T-helper 22 cell (primary cell): ENCODE results near the gene MAGI1.
"Not testable (repeated sequence)": the region's sequence is repeated elsewhere in the genome, so short reads cannot be mapped to it uniquely, and the experiment has no call there.

Experiments used
- DNase-seq: peaks from one replicate; pipeline ENCODE4 v3.0.0-alpha.2; 2020; ENCODE audit warnings: low read depth

MAGI1 gene

DNA sequence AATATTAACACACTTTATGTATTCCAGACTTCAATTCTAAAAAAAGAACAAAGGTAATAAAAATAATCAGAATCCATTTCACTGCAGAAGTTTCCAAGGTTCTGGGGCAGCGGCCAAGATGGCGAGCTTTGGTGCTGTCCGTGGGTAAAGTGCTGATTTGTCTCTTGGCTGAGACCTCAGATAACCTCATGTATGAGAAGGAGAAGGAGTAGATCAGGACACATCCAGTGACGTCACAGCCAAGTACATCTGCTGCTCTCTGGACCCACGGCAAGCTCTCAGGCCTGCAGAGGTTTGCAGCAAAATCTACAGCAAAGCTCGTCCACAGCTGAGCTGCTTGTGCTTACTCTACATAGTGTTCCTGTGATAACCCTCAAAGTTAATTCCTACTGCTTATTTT lies 165.7 kb downstream of the MAGI1 start:
- no peak for DNase-seq

DNA sequence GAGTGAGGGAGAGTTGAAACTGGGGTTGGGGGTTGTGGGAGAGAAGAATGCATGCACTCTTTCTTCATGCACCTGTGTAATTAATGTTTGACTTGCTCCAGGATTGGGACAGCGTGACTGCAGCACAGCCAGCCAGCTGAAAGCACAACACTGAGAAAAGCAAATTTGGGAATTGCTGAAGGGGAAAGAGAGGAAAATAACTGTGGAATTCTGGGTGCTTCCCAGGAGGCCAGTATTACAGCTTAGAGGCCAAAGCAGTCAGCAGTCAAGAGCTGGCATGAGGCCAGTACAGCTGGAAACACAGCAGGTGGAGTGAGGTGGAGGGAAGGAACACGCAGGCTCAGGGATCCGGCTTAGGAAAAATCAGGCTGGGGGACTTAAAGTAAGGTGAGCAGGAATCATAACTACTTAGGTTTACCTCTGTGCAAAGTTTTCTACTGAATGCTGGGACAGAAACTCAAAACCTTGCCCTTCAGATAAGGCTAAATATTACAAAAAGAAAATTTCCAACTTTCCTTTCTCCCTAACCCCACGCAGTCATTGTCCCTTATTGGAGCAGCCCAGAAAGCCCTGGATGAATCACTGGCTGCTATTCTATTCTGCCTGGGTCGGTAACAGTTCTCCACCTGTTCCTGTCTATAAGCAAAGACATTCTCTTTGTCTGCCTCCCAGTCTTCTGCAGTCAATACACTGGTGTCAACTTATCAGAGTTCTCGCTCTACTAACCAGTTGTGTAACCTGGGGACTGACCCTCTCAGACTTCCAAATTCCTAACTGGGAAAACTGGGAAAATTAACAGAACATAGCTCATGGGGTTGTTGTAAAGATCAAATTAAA lies 167.2 kb downstream of the MAGI1 start:
- no peak for DNase-seq

DNA sequence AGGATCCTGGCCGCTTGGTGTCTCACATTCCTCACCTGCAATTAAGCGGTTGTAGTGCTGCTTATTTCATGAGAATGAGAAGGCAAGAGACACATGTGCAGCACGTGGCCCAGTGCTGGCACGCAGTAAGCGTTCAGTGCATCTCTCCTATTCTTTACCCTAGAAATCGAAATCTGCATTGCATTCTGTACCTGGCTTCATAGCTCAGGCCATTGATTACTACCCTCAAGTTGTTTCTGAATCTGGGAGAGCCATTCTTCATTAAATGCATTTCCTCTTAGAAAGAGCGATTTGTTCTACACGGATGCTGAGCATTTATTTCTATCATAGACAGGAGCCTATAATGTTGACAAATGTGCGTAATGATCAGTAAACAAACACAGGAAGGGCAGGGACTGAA lies 168.9 kb downstream of the MAGI1 start:
- DNase-seq = no peak

DNA sequence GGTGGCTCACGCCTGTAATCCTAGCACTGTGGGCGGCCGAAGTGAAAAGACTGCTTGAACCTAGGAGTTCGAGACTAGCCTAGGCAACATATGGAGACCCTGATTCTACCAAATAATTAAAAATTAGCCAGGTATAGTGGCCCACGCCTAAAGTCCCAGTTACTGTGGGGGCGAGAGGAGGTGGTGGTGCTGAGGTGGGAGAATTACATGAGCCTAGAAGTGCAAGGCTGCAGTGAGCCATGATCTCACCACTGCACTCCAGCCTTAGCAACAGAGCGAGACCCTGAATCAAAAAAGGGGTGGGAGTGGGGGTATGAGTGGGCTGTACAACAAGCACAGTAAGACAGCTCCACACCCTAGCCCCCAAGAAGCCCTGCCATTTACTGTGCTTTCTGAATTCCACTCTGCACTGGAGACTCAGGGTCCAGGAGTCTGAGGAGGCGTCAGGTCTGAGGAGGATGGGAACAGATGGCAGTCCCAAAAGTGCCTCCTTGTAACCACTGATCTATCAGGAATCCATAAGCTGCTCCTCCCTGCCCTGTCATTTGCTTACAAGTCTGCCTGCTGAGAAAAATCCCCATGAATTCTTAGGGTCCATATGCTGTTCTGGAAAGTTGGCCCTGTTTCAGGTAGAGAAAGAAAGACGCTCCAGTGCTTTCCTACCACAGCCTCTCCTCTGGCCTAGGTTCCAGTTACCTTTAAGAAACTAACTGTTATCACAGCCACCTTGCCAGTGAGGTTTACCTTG lies 171.1 kb downstream of the MAGI1 start:
- no peak for DNase-seq

DNA sequence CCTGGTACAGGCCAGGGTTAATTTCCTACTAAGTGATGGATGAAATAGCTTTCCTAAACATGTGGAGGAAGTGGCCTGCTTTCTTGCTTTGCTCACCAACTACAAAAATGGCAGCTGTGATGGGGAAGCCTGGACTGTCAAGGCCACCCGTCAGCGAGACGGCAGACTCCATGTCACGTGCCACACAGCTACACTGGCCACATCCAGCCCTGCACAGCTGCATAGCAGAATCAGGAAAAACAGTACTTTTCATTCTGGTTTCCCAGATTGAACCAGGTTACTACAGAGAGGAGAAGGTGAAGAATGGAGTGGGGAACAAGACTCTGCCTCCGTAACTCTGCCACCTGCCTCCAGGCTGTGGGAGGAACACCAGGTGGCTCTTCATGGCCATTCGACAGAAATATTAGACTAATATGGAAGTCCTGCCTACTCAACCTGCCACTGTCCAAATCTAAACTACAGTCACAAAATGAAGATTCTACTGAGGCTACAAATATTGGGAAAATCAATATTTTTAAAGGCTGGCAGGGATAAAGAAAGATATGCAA lies 174.3 kb downstream of the MAGI1 start:
- no peak for DNase-seq

DNA sequence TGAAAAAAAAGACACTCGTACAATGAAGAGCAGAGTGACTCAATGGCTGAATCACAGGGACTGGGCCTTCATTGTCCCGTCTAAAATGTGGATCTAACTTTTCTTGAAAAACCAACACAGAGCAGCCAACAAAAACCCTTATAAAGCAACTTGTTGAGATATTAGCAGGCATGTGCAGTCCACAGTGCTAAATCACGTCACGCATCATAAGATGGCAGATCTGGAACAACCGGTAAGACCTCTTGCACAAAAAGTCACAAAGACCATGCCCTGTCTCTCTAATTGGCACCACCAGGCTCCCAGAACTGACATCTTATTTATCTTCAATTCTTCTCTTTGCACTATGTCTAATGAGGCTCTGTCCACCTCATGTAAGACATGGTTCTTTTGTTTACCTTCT lies 177.0 kb downstream of the MAGI1 start:
- DNase-seq = no peak

DNA sequence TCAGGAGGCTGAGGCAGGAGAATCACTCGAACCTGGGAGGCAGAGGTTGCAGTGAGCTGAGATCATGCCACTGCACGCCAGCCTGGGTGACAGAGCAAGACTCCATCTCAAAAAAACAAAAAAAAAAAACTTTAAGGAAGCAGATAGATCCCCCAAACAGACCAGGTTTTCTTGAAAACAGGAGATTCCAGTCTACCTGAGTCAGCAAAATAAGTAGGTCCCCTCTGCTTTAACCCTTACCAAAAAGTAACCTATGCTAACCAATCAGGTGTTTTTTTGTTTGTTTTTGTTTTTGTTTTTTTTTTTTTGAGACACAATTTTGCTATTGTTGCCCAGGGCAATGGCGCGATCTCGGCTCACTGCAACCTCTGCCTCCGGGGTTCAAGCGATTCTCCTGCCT lies 179.1 kb downstream of the MAGI1 start:
- not testable (repeated sequence) for DNase-seq

DNA sequence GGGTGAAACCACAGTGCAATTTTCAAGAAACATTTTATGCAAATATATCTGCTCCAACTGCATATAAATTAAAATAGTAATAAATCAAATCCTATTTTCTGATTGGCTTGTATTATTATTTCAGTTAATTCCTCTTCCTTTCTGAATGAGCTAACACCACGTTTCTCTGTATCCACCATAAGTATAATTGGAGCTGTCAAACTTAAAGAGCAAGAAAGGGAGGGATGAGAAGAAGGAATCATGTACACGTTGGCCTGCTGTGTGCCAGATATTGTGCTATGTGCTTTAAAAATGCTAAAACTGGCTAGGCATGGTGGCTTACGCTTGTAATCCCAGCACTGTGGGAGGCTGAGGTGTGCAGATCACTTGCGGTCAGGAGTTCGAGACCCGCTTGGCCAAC lies 180.0 kb downstream of the MAGI1 start:
- DNase-seq = no peak

DNA sequence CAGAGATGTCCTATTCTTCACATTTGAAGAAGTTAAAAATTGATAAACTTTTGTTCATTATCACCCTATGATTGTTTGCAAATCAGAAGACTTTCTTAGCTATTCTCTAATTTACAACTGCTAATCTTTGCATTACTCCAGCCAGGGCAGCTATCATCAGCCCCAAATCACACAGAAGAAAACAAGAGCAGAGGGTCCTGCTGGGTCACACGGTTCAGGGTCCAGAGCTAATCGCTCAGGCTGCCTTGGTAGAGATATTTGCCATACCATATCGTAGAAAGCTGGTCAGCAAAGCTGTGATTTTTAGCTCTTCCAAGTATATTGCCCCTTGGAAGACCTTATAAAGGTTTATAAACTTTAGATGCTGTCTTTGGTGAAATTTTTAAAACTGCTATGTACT lies 181.4 kb downstream of the MAGI1 start:
- DNase-seq = no peak

DNA sequence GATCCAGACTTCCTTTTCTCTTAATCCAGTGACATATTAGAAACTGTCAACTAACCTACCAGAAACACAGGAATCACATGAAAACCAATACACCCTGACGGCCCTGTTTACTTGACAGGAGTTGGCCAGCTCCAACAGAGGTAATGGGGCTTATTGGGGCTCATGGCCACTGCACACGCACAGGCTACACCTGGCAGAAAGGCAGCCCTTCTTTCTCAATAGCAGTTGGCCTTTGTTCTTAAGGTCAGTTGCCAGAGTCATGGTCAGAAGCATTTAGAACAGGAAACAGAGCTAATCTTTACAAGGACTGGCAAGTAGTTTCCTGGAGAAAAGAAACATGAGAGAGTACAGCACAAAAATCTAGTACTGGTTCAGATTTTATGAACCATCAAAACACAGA lies 181.8 kb downstream of the MAGI1 start:
- DNase-seq = no peak

DNA sequence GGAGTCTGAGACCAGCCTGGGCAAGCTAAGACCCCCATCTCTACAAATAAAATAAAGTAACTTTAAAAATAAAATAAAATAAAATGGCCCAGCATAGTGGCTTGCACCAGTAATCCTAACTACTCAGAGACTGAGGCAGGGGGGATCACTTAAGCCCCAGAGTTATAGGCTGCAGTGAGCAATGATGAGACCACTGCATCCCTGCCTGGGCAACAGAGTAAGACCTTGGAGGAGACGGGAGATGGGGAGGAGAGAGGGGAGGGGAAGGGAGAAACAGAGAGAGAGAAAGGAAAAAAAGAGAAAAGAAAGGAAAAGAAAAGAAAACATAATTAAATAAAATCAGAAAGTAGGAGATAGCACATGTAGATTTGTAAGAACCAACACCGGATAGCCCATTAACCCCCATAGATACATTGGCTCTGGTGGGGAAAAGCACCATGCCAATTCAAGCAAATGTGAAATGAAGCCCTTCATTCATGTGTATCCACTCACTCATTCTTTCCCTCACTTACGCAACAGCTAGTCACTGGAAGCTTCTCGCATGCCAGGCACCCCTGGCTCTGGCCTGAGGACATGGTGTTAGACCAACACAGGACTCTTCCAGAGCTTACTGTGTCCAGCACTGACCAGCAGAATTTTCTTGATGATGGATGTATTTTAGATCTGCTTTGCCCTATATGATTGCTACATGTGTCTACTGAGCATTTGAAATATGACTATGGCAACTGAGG lies 183.2 kb downstream of the MAGI1 start:
- DNase-seq = no peak

DNA sequence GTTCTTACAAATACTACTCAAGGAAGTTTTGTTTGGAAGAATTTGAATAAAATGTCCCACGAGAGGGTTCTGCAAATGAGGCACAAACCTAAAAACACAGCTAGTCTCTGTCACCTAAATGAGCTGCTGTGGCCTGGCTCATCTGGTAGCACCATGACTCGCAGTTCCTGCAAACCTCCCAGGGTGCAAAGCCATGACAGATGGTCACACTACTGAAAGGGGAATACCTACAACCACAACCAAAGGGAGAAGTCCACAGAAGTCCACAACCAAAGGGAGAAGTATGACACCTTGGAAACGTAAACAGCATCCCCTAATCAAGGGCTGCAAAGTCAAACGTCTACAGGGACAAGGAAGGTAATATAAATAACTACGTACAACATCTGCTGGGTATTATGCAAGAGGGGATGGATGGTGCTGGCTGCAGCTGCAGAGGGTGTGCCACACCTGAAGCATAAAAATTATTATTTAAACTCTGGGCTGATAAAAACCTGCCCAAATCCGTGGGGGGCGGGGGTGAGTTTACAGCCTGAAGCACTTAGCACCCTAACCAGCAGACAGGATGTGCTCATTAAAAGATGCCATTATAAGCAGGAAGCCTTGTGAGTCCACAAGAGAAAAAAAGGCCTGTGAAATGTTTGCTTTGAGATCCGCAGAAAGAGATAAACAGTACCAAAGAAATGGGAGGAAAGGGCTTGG lies 184.0 kb downstream of the MAGI1 start:
- no peak for DNase-seq

DNA sequence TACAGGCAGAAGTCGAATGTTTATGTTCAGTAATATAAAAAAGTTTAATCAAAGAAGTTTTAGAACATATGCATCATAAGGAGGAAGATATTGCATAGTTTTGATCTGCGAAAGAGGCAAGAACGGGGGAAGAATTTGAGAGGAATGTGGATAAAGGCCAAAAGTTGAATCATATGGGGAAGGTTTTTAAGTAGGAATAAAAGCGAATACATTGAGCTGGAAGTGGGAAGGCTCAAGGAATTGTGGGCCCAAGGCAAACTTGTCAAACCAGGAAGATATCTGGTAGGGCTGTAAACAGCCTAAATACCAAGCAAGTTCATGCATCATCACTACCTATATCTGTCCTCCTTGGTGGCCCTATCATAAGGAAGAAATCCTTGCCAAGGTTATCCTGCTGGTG lies 186.9 kb downstream of the MAGI1 start:
- DNase-seq = no peak

DNA sequence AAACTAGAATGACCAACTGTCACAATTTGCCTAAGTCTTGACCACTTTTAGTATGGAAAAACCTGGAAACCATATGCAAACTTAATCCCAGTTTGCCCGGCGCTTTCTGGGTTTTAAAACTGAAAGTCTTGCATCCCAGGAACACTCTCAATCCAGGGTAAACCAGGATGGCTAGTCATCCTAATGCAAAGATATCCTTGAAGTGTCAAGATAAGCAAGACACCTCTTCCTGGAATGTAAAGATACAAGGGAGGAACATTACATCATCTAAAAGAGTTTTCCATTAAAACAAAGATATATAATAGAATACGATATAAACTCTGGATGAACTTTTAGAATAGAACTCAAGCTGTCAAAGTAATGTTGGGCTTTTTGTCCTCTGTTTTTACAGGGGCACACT lies 188.5 kb downstream of the MAGI1 start:
- no peak for DNase-seq

DNA sequence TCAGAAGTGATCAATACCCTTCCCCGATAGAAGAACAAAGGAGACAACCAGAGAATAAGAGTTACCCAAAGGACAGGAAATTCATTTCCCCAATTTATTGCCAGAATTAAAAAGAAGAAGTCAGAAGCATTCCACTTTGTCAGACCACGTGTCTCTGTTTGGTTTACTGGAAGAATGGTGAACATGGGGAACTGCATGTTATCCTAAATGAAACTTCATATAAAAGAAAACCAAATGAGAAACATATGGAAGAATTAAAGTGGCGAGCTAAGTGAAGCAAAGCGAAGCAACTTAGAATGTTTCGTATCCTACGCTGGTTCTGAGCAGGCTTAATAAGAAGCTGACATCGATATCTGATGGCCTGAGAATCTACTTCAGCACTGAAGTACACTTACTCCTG lies 190.7 kb downstream of the MAGI1 start:
- DNase-seq = no peak

DNA sequence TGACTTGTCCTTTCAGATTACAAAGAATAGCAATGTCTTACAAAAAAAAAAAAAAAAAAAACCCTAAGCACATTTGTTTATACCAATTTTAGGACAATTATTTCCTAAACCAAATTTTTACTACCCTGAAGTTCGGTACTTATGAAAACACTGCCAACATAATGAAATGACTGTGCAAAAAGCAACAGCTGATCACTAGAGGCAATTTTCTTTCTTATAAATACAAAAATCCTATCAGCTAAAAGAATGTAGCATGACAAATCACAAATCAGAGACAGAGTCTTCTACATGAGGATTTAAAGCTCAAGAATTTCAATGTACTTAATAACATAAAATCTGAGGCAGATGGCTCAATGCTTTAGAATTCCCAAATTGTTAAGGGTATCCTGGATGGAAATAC lies 191.8 kb downstream of the MAGI1 start:
- no peak for DNase-seq

DNA sequence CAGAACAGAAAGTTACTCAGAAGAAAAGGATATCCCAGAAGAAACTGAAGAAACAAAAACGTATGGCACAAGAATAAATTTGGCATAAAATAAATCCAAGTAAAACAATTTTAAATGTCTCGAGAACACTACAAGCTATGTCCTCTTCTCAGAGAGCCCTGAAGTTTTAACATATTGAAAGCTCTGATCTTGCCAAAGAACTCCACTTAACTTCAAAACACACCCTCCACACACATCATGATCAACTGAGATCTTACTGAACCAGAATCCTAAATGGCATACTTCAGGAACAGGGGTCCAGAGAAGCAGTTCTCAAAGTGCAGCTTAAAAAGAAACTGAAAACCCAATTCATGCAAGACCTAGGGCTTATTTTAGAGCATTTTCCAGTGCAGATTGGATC lies 194.3 kb downstream of the MAGI1 start:
- DNase-seq = no peak

DNA sequence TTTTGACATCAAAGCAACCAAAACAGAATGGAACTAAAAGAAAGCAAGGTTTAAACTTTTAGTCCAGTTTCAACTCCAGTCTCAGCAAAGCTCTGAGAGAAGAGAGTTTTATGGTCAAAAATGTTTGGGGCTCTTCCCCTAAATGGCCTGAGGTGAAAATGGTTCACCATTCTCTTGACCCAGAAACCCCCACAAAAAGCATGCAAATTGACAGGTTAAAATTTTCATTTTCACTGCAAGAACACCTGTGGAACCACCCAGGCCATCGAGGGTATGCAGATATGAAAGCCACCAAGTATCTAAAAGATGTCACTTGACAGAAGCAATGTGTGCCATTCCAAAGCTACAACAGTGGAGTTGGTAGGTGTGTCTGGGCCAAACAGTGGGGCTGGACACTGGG lies 195.0 kb downstream of the MAGI1 start:
- DNase-seq = no peak

DNA sequence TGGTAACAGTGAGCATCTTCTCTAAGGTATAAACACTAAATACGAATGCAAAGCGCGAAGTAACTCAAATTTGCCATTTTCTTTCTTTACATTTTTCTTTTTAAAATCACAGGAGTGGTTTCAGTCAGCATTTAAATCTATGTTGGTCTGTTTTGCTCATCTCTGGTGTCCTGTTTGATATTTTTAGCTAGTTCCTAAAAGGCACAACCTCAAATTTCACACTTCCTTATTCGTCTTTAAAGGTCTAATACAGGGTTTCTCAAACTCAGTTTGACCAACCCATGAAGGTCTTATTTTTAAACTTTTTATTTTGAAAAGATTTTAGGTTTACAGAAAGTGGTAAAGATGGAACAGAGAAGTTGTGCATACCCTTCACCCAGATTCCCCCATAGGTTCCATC lies 201.1 kb downstream of the MAGI1 start:
- no peak for DNase-seq

DNA sequence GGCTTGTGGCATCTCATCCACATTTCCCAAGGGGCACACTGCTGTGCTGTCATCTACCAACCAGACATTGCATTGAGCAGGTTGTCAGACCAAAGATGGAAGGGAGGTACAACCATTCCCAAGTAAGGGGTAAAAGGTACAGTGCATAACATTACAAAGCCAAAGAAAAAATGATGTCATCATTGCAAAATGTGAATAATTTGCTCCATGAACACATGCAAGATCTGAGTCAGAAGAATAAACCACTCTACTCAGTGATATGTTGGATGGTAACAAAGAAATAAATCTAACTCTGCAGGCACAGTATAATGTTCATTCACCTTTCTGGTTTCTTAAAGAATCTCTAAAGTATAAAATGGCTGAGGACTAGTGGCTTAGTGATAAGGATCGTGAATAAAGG lies 202.7 kb downstream of the MAGI1 start:
- no peak for DNase-seq

DNA sequence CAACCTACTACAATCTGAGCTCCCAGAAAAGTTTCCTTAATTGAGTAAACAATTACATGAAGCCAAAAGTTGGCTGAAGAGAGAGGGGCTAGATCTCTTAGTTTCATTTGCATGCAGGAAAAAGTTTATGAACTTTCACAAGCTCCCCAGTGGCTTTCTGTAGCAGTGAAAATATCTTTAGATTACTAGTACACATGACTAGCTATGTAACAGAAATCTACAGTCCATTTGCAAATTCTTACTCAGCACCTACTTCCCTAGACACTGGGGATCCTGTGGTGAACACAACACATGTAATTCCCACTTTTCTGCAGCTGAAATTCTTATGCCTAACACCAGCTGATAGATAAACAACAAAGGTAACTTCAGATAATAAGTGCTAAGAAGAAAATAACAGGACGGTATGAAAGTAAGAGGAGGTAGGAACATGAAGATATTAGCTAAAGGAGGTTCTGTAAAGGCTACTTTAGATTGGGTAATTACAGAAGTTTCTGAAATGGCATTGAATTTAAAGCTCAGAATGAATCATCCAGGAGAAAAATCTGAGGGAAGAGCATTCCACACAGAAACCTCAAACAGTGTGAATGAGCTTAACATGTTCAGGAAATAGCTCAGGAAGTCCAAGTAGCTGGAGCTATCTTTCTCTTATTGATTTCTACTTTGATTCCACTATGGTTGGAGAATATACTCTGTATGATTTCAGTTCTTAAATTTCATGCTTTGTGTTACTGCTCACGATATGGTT lies 204.8 kb downstream of the MAGI1 start:
- DNase-seq = no peak
